ENCODE data around the gene HOXC6. TPM values are rescaled to one million over a fixed set of nuclear protein-coding genes. Genes with fewer than 3 reads are reported as not detected.
"Not testable (repeated sequence)": the region's sequence is repeated elsewhere in the genome, so short reads cannot be mapped to it uniquely, and the experiment has no call there.

Gene HOXC6
- total and polyA plus RNA-seq, 11 donors, result 0.04 to 0.40 (median 0.08) TPM; not detected in 8

DNA sequence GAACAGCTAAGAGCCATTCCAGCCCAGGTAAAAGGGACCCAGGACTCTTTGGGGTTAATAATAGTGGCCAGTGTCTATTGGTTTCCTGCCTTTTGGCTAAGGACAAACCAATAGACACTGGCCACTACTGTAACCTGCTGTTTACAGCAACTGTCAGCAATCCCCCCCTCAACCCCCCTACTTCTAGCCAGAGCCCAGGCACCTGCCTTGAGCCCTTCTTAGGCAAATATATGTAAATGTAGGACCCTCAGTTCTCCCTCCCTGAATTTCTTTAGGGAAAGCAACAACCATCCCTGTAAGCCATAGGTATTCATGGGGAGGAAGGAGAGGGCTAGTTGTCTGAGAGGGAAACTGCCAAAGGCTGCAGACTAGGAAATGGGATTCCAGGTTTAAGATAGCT, 47.7 kb downstream of the HOXC6 start:
- H3K4me1 ChIP-seq, result no peaks in the 10 kb centered on the region
- no peak for TF ChIP-seq POLR2A (IDR thresholded peaks at IDR 0.05)
- TF ChIP-seq, protein P1, sequence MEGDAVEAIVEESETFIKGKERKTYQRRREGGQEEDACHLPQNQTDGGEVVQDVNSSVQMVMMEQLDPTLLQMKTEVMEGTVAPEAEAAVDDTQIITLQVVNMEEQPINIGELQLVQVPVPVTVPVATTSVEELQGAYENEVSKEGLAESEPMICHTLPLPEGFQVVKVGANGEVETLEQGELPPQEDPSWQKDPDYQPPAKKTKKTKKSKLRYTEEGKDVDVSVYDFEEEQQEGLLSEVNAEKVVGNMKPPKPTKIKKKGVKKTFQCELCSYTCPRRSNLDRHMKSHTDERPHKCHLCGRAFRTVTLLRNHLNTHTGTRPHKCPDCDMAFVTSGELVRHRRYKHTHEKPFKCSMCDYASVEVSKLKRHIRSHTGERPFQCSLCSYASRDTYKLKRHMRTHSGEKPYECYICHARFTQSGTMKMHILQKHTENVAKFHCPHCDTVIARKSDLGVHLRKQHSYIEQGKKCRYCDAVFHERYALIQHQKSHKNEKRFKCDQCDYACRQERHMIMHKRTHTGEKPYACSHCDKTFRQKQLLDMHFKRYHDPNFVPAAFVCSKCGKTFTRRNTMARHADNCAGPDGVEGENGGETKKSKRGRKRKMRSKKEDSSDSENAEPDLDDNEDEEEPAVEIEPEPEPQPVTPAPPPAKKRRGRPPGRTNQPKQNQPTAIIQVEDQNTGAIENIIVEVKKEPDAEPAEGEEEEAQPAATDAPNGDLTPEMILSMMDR (IDR thresholded peaks at IDR 0.05), result no peak
- H3K27me3 ChIP-seq, result peaks cover 0 to 93% (median 48%) of the 10 kb centered on the region in 9 donors
- no peaks in the 10 kb centered on the region for H3K9me3 ChIP-seq
- no peak overlapping the region for H3K27ac ChIP-seq
- no peak overlapping the region for H3K4me3 ChIP-seq
- intact Hi-C loops (cut with DNase I), result no loop called here
- ATAC-seq (no peak), DNase-seq (no peak)
- H3K36me3 ChIP-seq, result no peaks in the 10 kb centered on the region

- H3K27me3 ChIP-seq, result peaks cover 0 to 90% (median 40%) of the 10 kb centered on the region in 9 donors
- H3K4me1 ChIP-seq; DNase-seq; H3K9me3 ChIP-seq; H3K4me3 ChIP-seq; H3K36me3 ChIP-seq; ATAC-seq; intact Hi-C loops (cut with DNase I): not testable (repeated sequence)
- WGBS, 4 donors, result 33 to 40% (median 38%) methylated on average over 10 of the region's 10 CpGs
- peak overlapping the region in 1 of 12 donors; percentile 65 for H3K27ac ChIP-seq
Measured at GRCh38 chr12:54077843-54078242, 49.6 kb downstream of the HOXC6 start.

DNA sequence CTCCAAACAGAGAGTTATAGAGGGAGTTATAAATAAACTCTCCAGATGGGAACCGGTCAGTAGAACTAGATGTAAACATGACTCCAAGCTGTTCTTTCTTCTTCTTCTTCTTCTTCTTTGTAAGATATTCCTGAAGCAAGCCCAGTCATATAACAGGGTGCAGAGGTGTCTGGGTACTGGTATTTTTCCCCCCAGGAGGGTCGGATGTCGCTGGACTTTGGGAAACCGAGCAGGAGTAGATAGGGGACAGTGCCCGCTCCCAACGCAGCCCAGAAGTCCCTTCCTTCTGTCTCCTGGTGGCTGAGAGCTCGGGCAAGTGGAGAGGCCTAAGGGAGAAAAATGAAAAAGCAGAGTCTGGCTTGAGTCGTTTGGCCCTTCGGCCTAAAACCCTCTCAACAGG, 50.9 kb downstream of the HOXC6 start:
- WGBS, 4 donors, result 29 to 48% (median 31%) methylated on average over 9 of the region's 9 CpGs
- intact Hi-C loops (cut with DNase I); ATAC-seq; H3K4me1 ChIP-seq; H3K4me3 ChIP-seq; H3K9me3 ChIP-seq; H3K36me3 ChIP-seq; DNase-seq: not testable (repeated sequence)
- Histone ChIP-seq H3K27ac (peak overlapping the region in 1 of 12 donors; percentile 65), H3K27me3 (peaks cover 0 to 91% (median 37%) of the 10 kb centered on the region in 9 donors)

MicroRNAs encoded within 50 kb of the gene (microRNA counts, 767-probe panel; counts per million panel counts)
- microRNA hsa-miR-196a-5p (1,966 to 1,986 counts per million in 2 donors), microRNA hsa-miR-615-3p (71.6 to 758 counts per million in 2 donors), microRNA hsa-miR-615-5p (0 to 71.6 counts per million in 2 donors)

Small RNA genes within 50 kb of the gene (microRNA-seq; reads per million reads assigned to microRNA genes)
- gene MIR196A2 (0 to 2.1 (median 0.21) reads per million in 4 donors), gene MIR615 (2.4 to 5.0 (median 2.9) reads per million in 4 donors)

Other genes with a start within 250 kb of the HOXC6 start
- not detected for gene HOXC13, start 89.6 kb upstream of the HOXC6 start, total RNA-seq
- gene HOXC13, start 89.6 kb upstream of the HOXC6 start, polyA plus RNA-seq, result not detected
- gene HOXC12, start 73.5 kb upstream of the HOXC6 start, total RNA-seq, result not detected
- not detected for gene HOXC12, start 73.5 kb upstream of the HOXC6 start, polyA plus RNA-seq
- not detected for gene HOXC11, start 55.3 kb upstream of the HOXC6 start, total RNA-seq
- gene HOXC11, start 55.3 kb upstream of the HOXC6 start, polyA plus RNA-seq, result not detected
- gene HOTAIR, start 53.5 kb upstream of the HOXC6 start, total RNA-seq, result not detected
- not detected for gene HOTAIR, start 53.5 kb upstream of the HOXC6 start, polyA plus RNA-seq
- gene HOXC10, start 43.3 kb upstream of the HOXC6 start, total RNA-seq, result not detected
- gene HOXC10, start 43.3 kb upstream of the HOXC6 start, polyA plus RNA-seq, result not detected
- not detected for gene HOXC9, start 28.3 kb upstream of the HOXC6 start, total RNA-seq
- gene HOXC9, start 28.3 kb upstream of the HOXC6 start, polyA plus RNA-seq, result not detected
- not detected for gene HOXC8, start 19.5 kb upstream of the HOXC6 start, total RNA-seq
- gene HOXC8, start 19.5 kb upstream of the HOXC6 start, polyA plus RNA-seq, result not detected
- not detected for gene HOXC5, start 4.6 kb downstream of the HOXC6 start, total RNA-seq
- not detected for gene HOXC5, start 4.6 kb downstream of the HOXC6 start, polyA plus RNA-seq
- 1 to 10 TPM in 1 of 9 donors, under 1 TPM in 2, not detected in 6; 0.20 to 1.2 (median 0.29) TPM for gene HOXC4, start 25.4 kb downstream of the HOXC6 start, total RNA-seq
- gene HOXC4, start 25.4 kb downstream of the HOXC6 start, polyA plus RNA-seq, result under 1 TPM in 1 of 2 donors, not detected in 1; 0.06 TPM
- gene SMUG1, start 160.5 kb downstream of the HOXC6 start, total RNA-seq, result 10 to 100 TPM; 10.5 to 18.9 (median 15.7) TPM
- 10 to 100 TPM; 13.3 to 21.9 TPM for gene SMUG1, start 160.5 kb downstream of the HOXC6 start, polyA plus RNA-seq

All from heart left ventricle (tissue), 16 donors.